HL-60 (cell line): Measurements from ENCODE around the gene ADAMTS15.

Experiments
- DNase-seq, 2 experiments: peaks; one replicate each; pipeline ENCODE4 v3.0.0-alpha.2; 2010 to 2020; ENCODE audit warnings: low read depth in 1 of 2, low spot score in 1 of 2
- H3K27ac ChIP-seq: fragments of 250-450 bp; sonication (Bioruptor Pico); replicated peaks from 2 replicates; pipeline ENCODE4 v1.5.1; 2020; ENCODE audit warnings: mild to moderate bottlenecking, moderate library complexity
- H3K27me3 ChIP-seq: fragments of 250-450 bp; sonication (Bioruptor Pico); 2 replicates; pipeline ENCODE4 v1.5.1; 2021; ENCODE audit warnings: mild to moderate bottlenecking, moderate library complexity; ENCODE audit not compliant: insufficient read depth, poor library complexity, severe bottlenecking
- H3K4me3 ChIP-seq: replicated peaks from 2 replicates; pipeline ENCODE4 v1.5.1; 2011; ENCODE audit warnings: mild to moderate bottlenecking, control low read depth, low read length; ENCODE audit not compliant: insufficient read depth
- CTCF ChIP-seq: IDR thresholded peaks from one replicate; pipeline ENCODE4 v1.5.1; 2011; ENCODE audit warnings: low read length, control low read depth, inconsistent platforms; ENCODE audit not compliant: insufficient read depth
- GABPA ChIP-seq: IDR thresholded peaks from 2 replicates; pipeline ENCODE4 v1.6.1; 2012; ENCODE audit warnings: low read depth
- POLR2AphosphoS5 ChIP-seq: IDR thresholded peaks from 2 replicates; pipeline ENCODE4 v1.6.1; 2012; ENCODE audit warnings: low read depth
- SPI1 ChIP-seq: IDR thresholded peaks from 2 replicates; pipeline ENCODE4 v1.6.1; 2012; ENCODE audit warnings: low read depth, mild to moderate bottlenecking, borderline replicate concordance
- TF ChIP-seq, protein P1 (sequence below): IDR thresholded peaks from 2 replicates; pipeline ENCODE4 v1.6.1; 2012; ENCODE audit warnings: low read depth; ENCODE audit not compliant: insufficient replicate concordance

ADAMTS15 gene

GRCh38 chr11:130510407-130511006, 62.1 kb downstream of the ADAMTS15 start:
- DNase-seq, result no peak
- TF ChIP-seq SPI1 (no peak), POLR2AphosphoS5 (no peak), GABPA (no peak), CTCF (no peak)
- TF ChIP-seq, protein P1, sequence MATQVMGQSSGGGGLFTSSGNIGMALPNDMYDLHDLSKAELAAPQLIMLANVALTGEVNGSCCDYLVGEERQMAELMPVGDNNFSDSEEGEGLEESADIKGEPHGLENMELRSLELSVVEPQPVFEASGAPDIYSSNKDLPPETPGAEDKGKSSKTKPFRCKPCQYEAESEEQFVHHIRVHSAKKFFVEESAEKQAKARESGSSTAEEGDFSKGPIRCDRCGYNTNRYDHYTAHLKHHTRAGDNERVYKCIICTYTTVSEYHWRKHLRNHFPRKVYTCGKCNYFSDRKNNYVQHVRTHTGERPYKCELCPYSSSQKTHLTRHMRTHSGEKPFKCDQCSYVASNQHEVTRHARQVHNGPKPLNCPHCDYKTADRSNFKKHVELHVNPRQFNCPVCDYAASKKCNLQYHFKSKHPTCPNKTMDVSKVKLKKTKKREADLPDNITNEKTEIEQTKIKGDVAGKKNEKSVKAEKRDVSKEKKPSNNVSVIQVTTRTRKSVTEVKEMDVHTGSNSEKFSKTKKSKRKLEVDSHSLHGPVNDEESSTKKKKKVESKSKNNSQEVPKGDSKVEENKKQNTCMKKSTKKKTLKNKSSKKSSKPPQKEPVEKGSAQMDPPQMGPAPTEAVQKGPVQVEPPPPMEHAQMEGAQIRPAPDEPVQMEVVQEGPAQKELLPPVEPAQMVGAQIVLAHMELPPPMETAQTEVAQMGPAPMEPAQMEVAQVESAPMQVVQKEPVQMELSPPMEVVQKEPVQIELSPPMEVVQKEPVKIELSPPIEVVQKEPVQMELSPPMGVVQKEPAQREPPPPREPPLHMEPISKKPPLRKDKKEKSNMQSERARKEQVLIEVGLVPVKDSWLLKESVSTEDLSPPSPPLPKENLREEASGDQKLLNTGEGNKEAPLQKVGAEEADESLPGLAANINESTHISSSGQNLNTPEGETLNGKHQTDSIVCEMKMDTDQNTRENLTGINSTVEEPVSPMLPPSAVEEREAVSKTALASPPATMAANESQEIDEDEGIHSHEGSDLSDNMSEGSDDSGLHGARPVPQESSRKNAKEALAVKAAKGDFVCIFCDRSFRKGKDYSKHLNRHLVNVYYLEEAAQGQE, result no peak
- Histone ChIP-seq H3K27me3 (no peaks in the 10 kb centered on the region), H3K4me3 (no peak overlapping the region), H3K27ac (no peak overlapping the region)

GRCh38 chr11:130511765-130512164, 63.3 kb downstream of the ADAMTS15 start:
- DNase-seq, result no peak
- H3K27ac ChIP-seq, result no peak overlapping the region
- TF ChIP-seq, protein P1, result no peak
- no peak for TF ChIP-seq SPI1
- TF ChIP-seq GABPA, result no peak
- H3K27me3 ChIP-seq, result no peaks in the 10 kb centered on the region
- H3K4me3 ChIP-seq, result no peak overlapping the region

GRCh38 chr11:130512662-130513061, 64.2 kb downstream of the ADAMTS15 start:
- no peak for DNase-seq
- TF ChIP-seq CTCF, result no peak
- TF ChIP-seq GABPA, result no peak
- no peak for TF ChIP-seq SPI1
- no peak for TF ChIP-seq POLR2AphosphoS5
- TF ChIP-seq, protein P1, result no peak
- Histone ChIP-seq H3K27me3 (no peaks in the 10 kb centered on the region), H3K27ac (no peak overlapping the region), H3K4me3 (no peak overlapping the region)
